ENCODE data around the gene ZMYM5.
A peak's percentile ranks its signal among the peaks of the same experiment; 100 is the strongest.
"Not testable (repeated sequence)": the region's sequence is repeated elsewhere in the genome, so short reads cannot be mapped to it uniquely, and the experiment has no call there.

Gene ZMYM5

GRCh38 chr13:19810996-19811881 is 52.2 kb downstream of the ZMYM5 start:
- DNase-seq (ENCODE audit: low read depth in 1 of 2, low spot score in 1 of 2): no peak
- TF ChIP-seq JUND (IDR thresholded peaks at IDR 0.05; ENCODE audit: low read depth): no peak
- in situ Hi-C loops (cut with HindIII; ENCODE audit: low pct_unique_long_range_greater_than_20kb, low sequenced_read_pairs): no loop called here

GRCh38 chr13:19810151-19810550 is 53.3 kb downstream of the ZMYM5 start:
- in situ Hi-C loops (cut with HindIII; ENCODE audit: low pct_unique_long_range_greater_than_20kb, low sequenced_read_pairs): no loop called here
- TF ChIP-seq JUND (IDR thresholded peaks at IDR 0.05; ENCODE audit: low read depth): no peak
- DNase-seq (ENCODE audit: low read depth in 1 of 2, low spot score in 1 of 2): no peak

GRCh38 chr13:19805765-19806164 is 57.7 kb downstream of the ZMYM5 start:
- DNase-seq (ENCODE audit: low read depth in 1 of 2, low spot score in 1 of 2): no peak
- in situ Hi-C loops (cut with HindIII; ENCODE audit: low pct_unique_long_range_greater_than_20kb, low sequenced_read_pairs): no loop called here
- TF ChIP-seq JUND (IDR thresholded peaks at IDR 0.05; ENCODE audit: low read depth): no peak

- no peak for DNase-seq (ENCODE audit: low read depth in 1 of 2, low spot score in 1 of 2)
- TF ChIP-seq JUND (IDR thresholded peaks at IDR 0.05; ENCODE audit: low read depth): no peak
Measured at GRCh38 chr13:19795956-19796355, 67.5 kb downstream of the ZMYM5 start.

GRCh38 chr13:19794631-19795030 is 68.8 kb downstream of the ZMYM5 start:
- DNase-seq (ENCODE audit: low read depth in 1 of 2, low spot score in 1 of 2): peak; percentile 46 to 97
- 0 out of 2 replicates have a peak, but pooled peaks have one; percentile 21 for TF ChIP-seq JUND (IDR thresholded peaks at IDR 0.05; ENCODE audit: low read depth)
- in situ Hi-C loops (cut with HindIII; ENCODE audit: low pct_unique_long_range_greater_than_20kb, low sequenced_read_pairs): no loop called here

More at GRCh38 chr13:19795956-19796355, 67.5 kb downstream of the ZMYM5 start:
- in situ Hi-C loops (cut with HindIII; ENCODE audit: low pct_unique_long_range_greater_than_20kb, low sequenced_read_pairs): no loop called here

- no peak for TF ChIP-seq JUND (IDR thresholded peaks at IDR 0.05; ENCODE audit: low read depth)
- DNase-seq (ENCODE audit: low read depth in 1 of 2, low spot score in 1 of 2): no peak
Measured at GRCh38 chr13:19791953-19792537, 71.4 kb downstream of the ZMYM5 start.

GRCh38 chr13:19782727-19783682 is 80.4 kb downstream of the ZMYM5 start, which contains the start of gene PSPC1:
Gene PSPC1, minus strand, starts transcription at chr13:19782945. Its CDS starts 188 bp downstream, at chr13:19782757.
- in situ Hi-C loops (cut with HindIII; ENCODE audit: low pct_unique_long_range_greater_than_20kb, low sequenced_read_pairs): not testable (repeated sequence)
- peak; percentile 83 to 94 for DNase-seq (ENCODE audit: low read depth in 1 of 2, low spot score in 1 of 2)

More at GRCh38 chr13:19791953-19792537, 71.4 kb downstream of the ZMYM5 start:
- in situ Hi-C loops (cut with HindIII; ENCODE audit: low pct_unique_long_range_greater_than_20kb, low sequenced_read_pairs): no loop called here

GRCh38 chr13:19782049-19782726 is 81.3 kb downstream of the ZMYM5 start:
- in situ Hi-C loops (cut with HindIII; ENCODE audit: low pct_unique_long_range_greater_than_20kb, low sequenced_read_pairs): no loop called here
- DNase-seq (ENCODE audit: low read depth in 1 of 2, low spot score in 1 of 2): peak in 1 of 2 experiments; percentile 28
- TF ChIP-seq JUND (IDR thresholded peaks at IDR 0.05; ENCODE audit: low read depth): no peak

- no peak for DNase-seq (ENCODE audit: low read depth in 1 of 2, low spot score in 1 of 2)
Measured at GRCh38 chr13:19781526-19781925, 81.9 kb downstream of the ZMYM5 start.

GRCh38 chr13:19780753-19781418 is 82.6 kb downstream of the ZMYM5 start:
- in situ Hi-C loops (cut with HindIII; ENCODE audit: low pct_unique_long_range_greater_than_20kb, low sequenced_read_pairs); DNase-seq (ENCODE audit: low read depth in 1 of 2, low spot score in 1 of 2): not testable (repeated sequence)

More at GRCh38 chr13:19781526-19781925, 81.9 kb downstream of the ZMYM5 start:
- TF ChIP-seq JUND (IDR thresholded peaks at IDR 0.05; ENCODE audit: low read depth): no peak
- in situ Hi-C loops (cut with HindIII; ENCODE audit: low pct_unique_long_range_greater_than_20kb, low sequenced_read_pairs): no loop called here

All from T47D (cell line).